Adrenal gland (tissue), 12 donors: Measurements from ENCODE around the gene ARHGEF7. TPM values are rescaled to one million over a fixed set of nuclear protein-coding genes. Genes with fewer than 3 reads are reported as not detected.
A peak's percentile ranks its signal among the peaks of the same experiment; 100 is the strongest.

Experiments used
- DNase-seq, 7 donors: peaks; one replicate each; pipeline ENCODE4 v3.0.0-alpha.2; 2019 to 2020
- H3K27ac ChIP-seq, 5 donors: fragments of 200-600 bp; sonication (generic) in 4 of 5; 1 replicate in 3 of 5; 2 replicates in 2 of 5; pipeline versions ENCODE4 v1.5.1 to v1.8.0; 2016 to 2020; ENCODE audit warnings: mild to moderate bottlenecking in 1 of 5
- H3K27me3 ChIP-seq: fragments of 200-600 bp; 2 replicates; pipeline ENCODE4 v1.8.0; 2021
- H3K36me3 ChIP-seq, 2 donors: fragments of 200-600 bp; replicated peaks in 1 of 2; 1 replicate in 1 of 2; 2 replicates in 1 of 2; pipeline versions ENCODE4 v1.5.1 to v1.8.0; 2018 to 2022
- H3K4me1 ChIP-seq, 2 donors: fragments of 200-600 bp; replicated peaks in 1 of 2; 1 replicate in 1 of 2; 2 replicates in 1 of 2; pipeline versions ENCODE4 v1.5.1 to v1.8.0; 2018 to 2021
- H3K4me3 ChIP-seq, 4 donors: fragments of 200-600 bp; sonication (generic) in 3 of 4; one replicate each; pipeline ENCODE4 v1.5.1; 2016 to 2018
- H3K9me3 ChIP-seq, 3 donors: fragments of 200-600 bp; sonication (generic) in 1 of 3; replicated peaks in 1 of 3; 1 replicate in 2 of 3; 2 replicates in 1 of 3; pipeline versions ENCODE4 v1.5.1 to v1.8.0; 2016 to 2021
- POLR2A ChIP-seq, 2 donors: fragments of 450-650 bp; IDR thresholded peaks; one replicate each; pipeline ENCODE4 v1.6.1; 2017; ENCODE audit warnings: antibody characterized with exemption in 2 of 2, mild to moderate bottlenecking in 2 of 2, moderate library complexity in 1 of 2
- WGBS, 4 donors: extraction: QIAGEN DNeasy Blood & Tissue Kit in 2 of 4; methylation state at CpG; one replicate each; pipeline versions ENCODE4 v1.1.5 to v1.1.7; 2013 to 2017; 5-methylcytosine and 5-hydroxymethylcytosine counted together
- intact Hi-C, 2 donors: fragments of 100-400 bp; cut with DNase I; formaldehyde crosslinking; loops; one replicate each; pipeline versions ENCODE4 v1.14.1 to v1.15.0; 2022 to 2023
- polyA plus RNA-seq, 3 donors: library from polyadenylated mRNA; stranded (reverse); fragments of 200-250 nt in 2 of 3; fragments of 350-450 nt in 1 of 3; fragmentation: Illumina TruSeq in 1 of 3; extraction: RNeasy Lipid Tissue Mini Kit (QIAGEN cat#74804) in 1 of 3; gene quantifications; one replicate each; pipeline ENCODE4 v1.2.3, GENCODE V29; 2013 to 2014
- total RNA-seq, 9 donors: library from RNA; depleted of rRNA in 4 of 9; stranded (reverse); fragments of >200 nt in 4 of 9; fragments of 120-200 nt in 1 of 9; fragmentation: NEBNext Ultra II Directional in 1 of 9; extraction: Animal tissue kit (Norgen Biotek cat#: 25700) in 1 of 9; gene quantifications; one replicate each; pipeline versions ENCODE4 v1.1.0 to v1.2.4, GENCODE V29; 2013 to 2023
- TF ChIP-seq, protein P1 (sequence below), 6 experiments: fragments of 450-650 bp in 4 of 6; fragments of 200-600 bp in 2 of 6; sonication (generic) in 1 of 6; IDR thresholded peaks; 1 replicate in 5 of 6; 2 replicates in 1 of 6; pipeline versions ENCODE4 v1.5.1 to v1.8.0; 2016 to 2021; ENCODE audit warnings: antibody characterized with exemption in 6 of 6, mild to moderate bottlenecking in 2 of 6, moderate library complexity in 1 of 6
- donor health status: healthy with polysubstance abuse.
- donor health status: Bipolar disorder and iron deficiency.
- donor health status: DM: yes; HTN: yes; CAD: no.
- donor health status: DM: no; HTN: no; CAD: no.
- donor health status: DM: no; HTN: no; CAD: no.
- donor health status: DM: yes; HTN: yes; CAD: no.

The ARHGEF7 gene
- total and polyA plus RNA-seq, 12 donors, result 25.3 to 69.3 (median 53.2) TPM

DNA sequence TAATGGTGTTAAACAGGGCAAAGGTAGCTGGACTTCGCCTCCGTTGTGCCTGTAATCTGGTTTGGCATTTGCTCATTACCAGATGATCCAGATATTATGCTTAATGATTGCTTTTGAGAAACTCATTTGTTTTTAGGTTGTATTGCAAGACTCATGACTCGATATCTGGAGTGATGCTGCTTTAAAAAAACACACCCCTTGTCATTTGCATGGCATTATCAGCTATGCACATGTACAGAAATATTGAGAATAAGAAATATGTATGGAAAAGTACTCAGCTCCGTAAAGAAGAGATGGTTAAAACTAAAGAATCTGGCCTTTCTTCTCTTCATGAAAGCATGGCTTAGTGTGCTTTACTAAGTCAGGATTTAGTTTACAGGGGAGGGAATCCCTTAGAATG is 95.0 kb downstream of the ARHGEF7 start:
- H3K9me3 ChIP-seq, result no peaks in the 10 kb centered on the region
- H3K27me3 ChIP-seq, result no peaks in the 10 kb centered on the region
- peaks cover 0 to 17% of the 10 kb centered on the region in 2 donors for H3K4me1 ChIP-seq
- DNase-seq, result no peak
- no peak overlapping the region for H3K4me3 ChIP-seq
- TF ChIP-seq POLR2A (IDR thresholded peaks at IDR 0.05), result no peak
- TF ChIP-seq, protein P1, sequence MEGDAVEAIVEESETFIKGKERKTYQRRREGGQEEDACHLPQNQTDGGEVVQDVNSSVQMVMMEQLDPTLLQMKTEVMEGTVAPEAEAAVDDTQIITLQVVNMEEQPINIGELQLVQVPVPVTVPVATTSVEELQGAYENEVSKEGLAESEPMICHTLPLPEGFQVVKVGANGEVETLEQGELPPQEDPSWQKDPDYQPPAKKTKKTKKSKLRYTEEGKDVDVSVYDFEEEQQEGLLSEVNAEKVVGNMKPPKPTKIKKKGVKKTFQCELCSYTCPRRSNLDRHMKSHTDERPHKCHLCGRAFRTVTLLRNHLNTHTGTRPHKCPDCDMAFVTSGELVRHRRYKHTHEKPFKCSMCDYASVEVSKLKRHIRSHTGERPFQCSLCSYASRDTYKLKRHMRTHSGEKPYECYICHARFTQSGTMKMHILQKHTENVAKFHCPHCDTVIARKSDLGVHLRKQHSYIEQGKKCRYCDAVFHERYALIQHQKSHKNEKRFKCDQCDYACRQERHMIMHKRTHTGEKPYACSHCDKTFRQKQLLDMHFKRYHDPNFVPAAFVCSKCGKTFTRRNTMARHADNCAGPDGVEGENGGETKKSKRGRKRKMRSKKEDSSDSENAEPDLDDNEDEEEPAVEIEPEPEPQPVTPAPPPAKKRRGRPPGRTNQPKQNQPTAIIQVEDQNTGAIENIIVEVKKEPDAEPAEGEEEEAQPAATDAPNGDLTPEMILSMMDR (IDR thresholded peaks at IDR 0.05), result no peak
- H3K36me3 ChIP-seq, result no peaks in the 10 kb centered on the region
- intact Hi-C loops, result loop anchor here in 1 of 2 donors (10.0 kb wide), 1 partner anchor 295 kb away; the partner anchor contains the start of gene ANKRD10
- peak overlapping the region in 1 of 5 donors; percentile 41 for H3K27ac ChIP-seq
- WGBS, 4 donors, result 70 to 86% (median 81%) methylated on average over 4 of the region's 4 CpGs

DNA sequence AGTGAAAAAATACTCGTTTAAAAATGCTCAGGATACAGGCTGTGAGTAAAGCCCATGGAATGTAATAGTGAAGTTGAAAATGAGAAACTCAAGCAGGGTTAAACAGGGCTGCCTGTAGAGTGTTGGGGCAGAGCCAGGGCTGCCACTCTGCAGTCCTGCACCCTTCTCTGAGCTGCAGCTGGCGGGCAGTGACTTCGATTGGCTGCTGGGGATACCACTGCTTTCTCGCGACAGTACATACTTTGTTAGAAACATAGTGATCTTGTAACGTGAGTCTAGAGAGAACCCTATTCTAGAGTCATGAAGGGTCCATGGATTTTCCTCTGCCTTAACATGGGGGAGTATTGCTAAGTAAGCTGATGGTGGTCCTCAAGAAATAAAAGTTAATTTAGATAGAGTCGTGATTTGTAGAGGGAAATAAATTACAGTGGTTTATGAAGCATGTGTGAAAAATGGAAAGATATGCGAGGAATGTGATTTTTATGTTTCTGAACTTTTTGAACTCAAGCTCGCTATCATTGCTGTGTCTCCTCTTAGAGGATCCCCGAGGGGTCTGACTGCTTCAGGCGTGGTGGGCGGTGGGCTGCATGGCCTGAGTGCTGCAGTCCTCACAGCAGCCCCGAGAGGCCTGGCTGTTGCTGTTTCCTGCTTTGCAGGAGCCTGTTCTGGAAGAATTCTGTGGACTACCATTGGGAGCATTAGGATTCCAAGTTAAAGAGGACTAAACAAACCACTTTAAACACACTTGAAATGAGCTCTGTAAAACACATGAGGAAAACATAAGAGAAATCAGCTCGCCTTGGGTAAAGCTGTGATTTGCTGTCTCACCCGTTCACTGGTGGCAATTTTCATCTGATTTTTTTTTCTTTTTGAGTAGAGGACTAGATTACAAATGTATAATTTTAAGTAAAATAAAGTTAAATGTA is 95.7 kb downstream of the ARHGEF7 start:
- intact Hi-C loops, result loop anchor here in 1 of 2 donors (10.0 kb wide), 1 partner anchor 296 kb away; the partner anchor contains the start of gene ANKRD10
- no peak for TF ChIP-seq POLR2A (IDR thresholded peaks at IDR 0.05)
- TF ChIP-seq, protein P1 (IDR thresholded peaks at IDR 0.05), result no peak
- Histone ChIP-seq H3K4me1 (peaks cover 0 to 14% of the 10 kb centered on the region in 2 donors), H3K9me3 (no peaks in the 10 kb centered on the region), H3K4me3 (no peak overlapping the region), H3K27me3 (no peaks in the 10 kb centered on the region), H3K27ac (peak overlapping the region in 2 of 5 donors; percentile 2 to 41), H3K36me3 (no peaks in the 10 kb centered on the region)
- DNase-seq, result peak in 1 of 7 donors; percentile 50
- WGBS, 4 donors, result 52 to 66% (median 60%) methylated on average over 15 of the region's 15 CpGs

DNA sequence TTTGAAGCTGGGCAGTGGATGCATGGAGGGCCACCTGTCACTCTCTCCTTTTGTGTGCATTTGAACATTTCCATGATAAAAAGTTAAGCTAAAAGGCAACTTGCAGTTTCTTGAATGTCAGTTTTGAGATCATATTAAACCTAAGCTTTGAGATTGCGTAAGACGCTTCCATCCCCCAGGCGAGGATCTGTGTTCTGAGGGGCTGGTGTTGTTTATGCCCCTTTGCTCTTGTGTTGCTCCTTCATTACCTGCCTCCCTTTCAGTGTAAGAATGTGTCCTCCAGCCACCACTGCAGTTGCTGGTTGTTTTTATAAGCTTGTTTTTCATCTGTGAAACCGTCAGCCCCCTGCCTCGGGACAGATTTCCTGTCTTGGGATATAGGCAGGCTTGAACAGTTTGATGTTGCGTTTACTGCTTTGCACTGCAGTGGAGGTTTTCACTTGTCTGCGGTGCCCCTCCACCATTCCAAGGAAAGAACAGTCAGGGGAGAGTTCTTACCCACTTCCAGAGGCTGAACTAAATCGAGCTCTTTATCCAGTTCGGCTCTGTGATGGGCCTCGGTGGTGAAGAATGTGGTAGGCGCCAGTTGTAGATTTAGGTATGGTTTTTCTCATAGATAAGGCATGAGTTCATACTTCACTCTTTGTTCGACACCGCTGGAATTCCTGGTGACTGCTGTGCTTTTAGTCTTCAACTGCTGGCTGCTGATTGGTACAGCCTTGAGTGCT is 96.8 kb downstream of the ARHGEF7 start:
- no peak overlapping the region for H3K27ac ChIP-seq
- peaks cover 0 to 14% of the 10 kb centered on the region in 2 donors for H3K4me1 ChIP-seq
- DNase-seq, result no peak
- WGBS, 4 donors, result 83 to 92% (median 87%) methylated on average over 11 to 13 of the region's 13 CpGs
- TF ChIP-seq, protein P1 (IDR thresholded peaks at IDR 0.05), result no peak
- no peak for TF ChIP-seq POLR2A (IDR thresholded peaks at IDR 0.05)
- intact Hi-C loops, result loop anchor here in 1 of 2 donors (10.0 kb wide), 1 partner anchor 297 kb away; the partner anchor contains the start of gene ANKRD10
- H3K4me3 ChIP-seq, result no peak overlapping the region
- H3K9me3 ChIP-seq, result no peaks in the 10 kb centered on the region
- H3K27me3 ChIP-seq, result no peaks in the 10 kb centered on the region
- no peaks in the 10 kb centered on the region for H3K36me3 ChIP-seq

DNA sequence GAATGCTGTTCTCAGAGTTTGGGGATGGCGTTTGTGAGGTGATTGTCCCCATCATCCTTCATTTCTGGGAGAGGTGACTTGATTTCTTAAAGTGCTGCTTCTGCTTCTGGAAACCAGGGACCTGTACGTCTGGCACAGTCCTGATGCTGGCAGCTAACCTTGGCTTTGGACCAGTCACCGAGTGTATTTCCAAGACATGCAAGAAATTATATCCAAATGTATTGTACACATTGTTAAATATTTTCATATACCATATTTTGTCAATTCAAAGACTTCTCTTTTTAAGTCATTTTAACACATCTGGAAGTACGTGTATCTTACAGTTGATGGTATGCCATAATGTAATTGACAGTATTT is 97.4 kb downstream of the ARHGEF7 start:
- Histone ChIP-seq H3K4me3 (no peak overlapping the region), H3K27ac (no peak overlapping the region), H3K4me1 (peaks cover 3 to 15% of the 10 kb centered on the region in 2 donors), H3K27me3 (no peaks in the 10 kb centered on the region), H3K36me3 (no peaks in the 10 kb centered on the region), H3K9me3 (no peaks in the 10 kb centered on the region)
- intact Hi-C loops, result loop anchor here in 1 of 2 donors (10.0 kb wide), 1 partner anchor 298 kb away; the partner anchor contains the start of gene ANKRD10
- TF ChIP-seq, protein P1 (IDR thresholded peaks at IDR 0.05), result no peak
- no peak for TF ChIP-seq POLR2A (IDR thresholded peaks at IDR 0.05)
- 50 to 59% (median 55%) methylated on average over 4 of the region's 4 CpGs for WGBS, 4 donors
- DNase-seq, result no peak
